Cardiac fibroblast (primary cell): ENCODE results near the gene BTBD1.
"Not testable (repeated sequence)": the region's sequence is repeated elsewhere in the genome, so short reads cannot be mapped to it uniquely, and the experiment has no call there.

Source experiments
- DNase-seq, 2 donors: peaks; one replicate each; pipeline versions ENCODE4 v3.0.0 to v3.0.0-alpha.2; 2010; ENCODE audit warnings: low read depth in 2 of 2
- H3K4me3 ChIP-seq, 2 donors: replicated peaks in 1 of 2; 1 replicate in 1 of 2; 2 replicates in 1 of 2; pipeline ENCODE4 v1.5.1; 2011; ENCODE audit warnings: low read depth in 2 of 2, low read length in 2 of 2, mild to moderate bottlenecking in 2 of 2, moderate library complexity in 1 of 2
- TF ChIP-seq, protein P1 (sequence below): IDR thresholded peaks from one replicate; pipeline ENCODE4 v1.5.1; 2011; ENCODE audit warnings: low read depth, mild to moderate bottlenecking, low read length, inconsistent platforms

Gene BTBD1

GRCh38 chr15:83036253-83036652 lies 30.8 kb downstream of the BTBD1 start:
- no peak for DNase-seq
- H3K4me3 ChIP-seq, result no peak overlapping the region

DNA sequence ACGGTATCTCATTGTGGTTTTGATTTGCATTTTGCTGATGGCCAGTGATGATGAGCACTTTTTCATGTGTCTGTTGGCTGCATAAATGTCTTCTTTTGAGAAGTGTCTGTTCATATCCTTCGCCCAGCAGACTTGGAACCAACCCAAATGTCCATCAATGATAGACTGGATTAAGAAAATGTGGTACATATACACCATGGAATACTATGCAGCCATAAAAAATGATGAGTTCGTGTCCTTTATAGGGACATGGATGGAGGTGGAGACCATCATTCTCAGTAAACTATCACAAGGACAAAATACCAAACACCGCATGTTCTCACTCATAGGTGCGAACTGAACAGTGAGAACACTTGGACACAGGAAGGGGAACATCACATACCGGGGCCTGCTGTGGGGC lies 35.8 kb downstream of the BTBD1 start:
- H3K4me3 ChIP-seq, DNase-seq: not testable (repeated sequence)

More at GRCh38 chr15:83036253-83036652, 30.8 kb downstream of the BTBD1 start:
- TF ChIP-seq, protein P1, sequence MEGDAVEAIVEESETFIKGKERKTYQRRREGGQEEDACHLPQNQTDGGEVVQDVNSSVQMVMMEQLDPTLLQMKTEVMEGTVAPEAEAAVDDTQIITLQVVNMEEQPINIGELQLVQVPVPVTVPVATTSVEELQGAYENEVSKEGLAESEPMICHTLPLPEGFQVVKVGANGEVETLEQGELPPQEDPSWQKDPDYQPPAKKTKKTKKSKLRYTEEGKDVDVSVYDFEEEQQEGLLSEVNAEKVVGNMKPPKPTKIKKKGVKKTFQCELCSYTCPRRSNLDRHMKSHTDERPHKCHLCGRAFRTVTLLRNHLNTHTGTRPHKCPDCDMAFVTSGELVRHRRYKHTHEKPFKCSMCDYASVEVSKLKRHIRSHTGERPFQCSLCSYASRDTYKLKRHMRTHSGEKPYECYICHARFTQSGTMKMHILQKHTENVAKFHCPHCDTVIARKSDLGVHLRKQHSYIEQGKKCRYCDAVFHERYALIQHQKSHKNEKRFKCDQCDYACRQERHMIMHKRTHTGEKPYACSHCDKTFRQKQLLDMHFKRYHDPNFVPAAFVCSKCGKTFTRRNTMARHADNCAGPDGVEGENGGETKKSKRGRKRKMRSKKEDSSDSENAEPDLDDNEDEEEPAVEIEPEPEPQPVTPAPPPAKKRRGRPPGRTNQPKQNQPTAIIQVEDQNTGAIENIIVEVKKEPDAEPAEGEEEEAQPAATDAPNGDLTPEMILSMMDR, result no peak

DNA sequence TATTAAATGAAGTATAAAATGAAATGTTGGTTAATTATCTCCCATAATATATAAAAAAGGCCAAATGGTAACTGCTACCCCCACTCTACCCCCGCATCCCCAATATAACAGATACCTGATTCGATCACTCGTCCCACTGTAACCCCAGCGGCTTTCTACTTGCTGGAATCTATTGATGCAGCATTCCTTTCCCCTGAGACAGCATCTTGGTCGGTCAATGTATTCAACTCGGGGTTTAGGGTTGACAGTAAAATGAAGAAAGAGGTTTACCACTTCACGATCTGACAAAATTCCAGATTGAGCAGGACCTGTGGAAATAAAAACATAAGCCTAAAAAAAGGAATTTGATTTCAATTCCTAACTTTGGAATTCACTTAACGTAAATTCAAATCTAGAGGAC lies 37.0 kb downstream of the BTBD1 start:
- peak in 1 of 2 donors; percentile 32 for DNase-seq
- H3K4me3 ChIP-seq, result no peak overlapping the region
- TF ChIP-seq, protein P1, result no peak

DNA sequence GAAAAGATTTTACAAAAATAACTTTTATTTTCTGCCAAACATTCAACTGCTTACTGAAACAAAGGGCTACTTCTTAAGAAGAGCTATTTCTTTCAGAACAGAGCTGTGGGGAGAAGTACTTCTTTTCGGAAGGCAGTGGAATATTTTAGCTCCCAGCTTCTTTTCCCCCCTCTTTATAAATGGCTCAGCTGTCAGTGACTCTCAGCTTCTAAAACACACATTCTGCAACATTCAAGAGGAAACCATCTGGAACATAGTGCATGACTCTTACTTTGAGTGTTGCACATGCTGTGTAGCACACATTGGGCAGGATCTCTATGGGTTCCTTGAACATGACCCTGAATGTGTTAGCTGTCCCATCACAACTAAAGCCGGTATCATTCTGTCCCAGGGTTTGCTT lies 48.6 kb downstream of the BTBD1 start:
- TF ChIP-seq, protein P1, result no peak
- no peak overlapping the region for H3K4me3 ChIP-seq
- DNase-seq, result no peak

DNA sequence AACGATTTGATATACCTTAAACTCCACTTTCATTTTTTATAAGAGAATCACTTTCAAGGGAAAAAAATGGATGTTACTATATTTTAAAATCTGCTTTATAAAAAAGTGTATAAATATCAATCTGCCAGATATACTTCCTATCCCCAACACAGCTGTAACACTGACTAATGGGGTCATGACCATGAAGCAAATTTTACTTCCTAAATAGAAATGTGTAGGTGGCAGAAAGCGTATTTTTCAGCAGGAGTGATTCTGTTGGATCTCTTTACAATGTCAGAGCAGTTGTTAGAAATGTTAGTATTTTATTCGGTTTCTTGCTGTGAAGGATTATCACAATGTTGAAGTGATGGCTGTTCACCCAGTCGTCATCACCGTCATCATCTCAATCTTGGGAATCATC lies 50.1 kb downstream of the BTBD1 start:
- H3K4me3 ChIP-seq, result no peak overlapping the region
- TF ChIP-seq, protein P1, result no peak
- no peak for DNase-seq

GRCh38 chr15:83015361-83015760 lies 51.7 kb downstream of the BTBD1 start:
- H3K4me3 ChIP-seq, result no peak overlapping the region
- TF ChIP-seq, protein P1, result no peak
- no peak for DNase-seq

DNA sequence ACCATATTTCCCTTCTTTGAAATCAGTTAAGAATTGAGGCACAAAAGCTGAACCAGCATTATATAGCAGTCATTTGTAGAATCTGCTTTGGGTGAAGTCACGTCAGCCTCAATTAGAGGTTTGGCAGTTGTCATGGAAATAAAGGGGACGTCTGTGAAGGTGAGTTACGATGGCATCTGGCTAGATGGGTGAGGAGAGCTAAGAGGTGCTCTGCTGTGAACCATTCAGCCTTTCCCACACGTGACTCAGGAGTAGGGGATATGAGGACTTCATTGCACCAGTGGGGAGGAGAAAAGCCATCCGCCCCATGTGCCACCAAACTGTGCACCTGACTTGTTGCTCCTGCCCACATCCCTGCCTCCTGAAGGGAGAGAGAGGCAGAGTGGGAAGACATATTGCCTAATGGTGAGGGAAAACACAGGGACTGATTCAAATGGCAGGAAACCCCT lies 52.8 kb downstream of the BTBD1 start:
- TF ChIP-seq, protein P1, result no peak
- no peak for DNase-seq
- no peak overlapping the region for H3K4me3 ChIP-seq
